Activated CD8-positive, alpha-beta memory T cell treated with anti-CD3 and anti-CD28 coated beads, Interleukin-2, amount 50 U/mL, for 24 hours (primary cell): ENCODE measurements around the gene TRAPPC2L.

Experiments used
- DNase-seq: peaks from one replicate; pipeline ENCODE4 v3.0.0-alpha.2; 2020; ENCODE audit errors: extremely low read depth

Gene TRAPPC2L

DNA sequence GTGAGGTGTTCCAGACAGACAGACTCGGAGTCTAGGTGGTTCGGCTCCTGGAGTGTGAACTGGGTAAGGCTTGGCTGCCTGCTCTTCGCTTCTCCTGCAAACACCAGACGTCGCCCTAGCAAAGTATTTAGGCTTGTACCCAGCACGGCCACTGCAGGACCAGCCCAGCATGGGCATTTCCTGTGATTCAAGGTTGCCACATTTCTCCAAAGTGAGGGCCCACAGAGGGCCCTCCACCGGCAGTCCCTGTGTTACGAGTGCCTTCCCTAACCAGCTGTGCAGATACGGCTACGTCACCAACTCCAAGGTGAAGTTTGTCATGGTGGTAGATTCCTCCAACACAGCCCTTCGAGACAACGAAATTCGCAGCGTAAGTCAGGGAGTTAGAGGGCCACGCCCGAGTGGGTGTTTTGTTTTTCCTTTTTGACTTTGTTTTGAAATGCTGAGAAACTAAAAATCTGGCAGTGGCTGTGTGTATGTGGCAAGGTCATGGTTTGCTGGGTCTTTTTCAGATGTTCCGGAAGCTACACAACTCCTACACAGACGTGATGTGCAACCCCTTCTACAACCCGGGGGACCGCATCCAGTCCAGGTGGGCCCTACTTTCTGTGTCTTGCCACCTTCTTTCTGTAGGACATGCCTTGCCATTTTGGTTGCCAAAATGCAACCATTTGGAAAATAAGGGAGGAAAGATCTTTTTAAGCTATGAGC is 2.6 kb downstream of the TRAPPC2L start:
- DNase-seq = no peak

DNA sequence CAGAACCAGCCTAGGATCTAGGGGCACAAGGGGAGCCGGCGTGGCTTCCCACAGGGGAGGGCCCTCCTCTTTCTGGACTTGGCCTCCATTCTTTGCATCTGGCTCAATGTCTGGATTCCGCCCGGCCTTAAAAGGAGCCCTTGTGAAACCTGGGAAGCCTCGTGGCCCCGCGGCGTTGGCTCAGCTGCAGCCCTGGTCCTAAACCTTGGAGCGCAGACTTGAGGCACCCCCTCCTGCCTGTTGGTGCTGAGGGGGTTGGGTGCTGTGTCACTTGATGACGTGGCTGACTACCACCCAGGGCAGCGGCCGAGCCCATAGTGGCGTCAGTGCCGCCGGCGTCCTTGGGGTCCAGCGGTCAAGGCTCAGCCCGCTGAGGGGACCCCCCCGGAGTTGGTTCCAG is 4.4 kb downstream of the TRAPPC2L start:
- no peak for DNase-seq

DNA sequence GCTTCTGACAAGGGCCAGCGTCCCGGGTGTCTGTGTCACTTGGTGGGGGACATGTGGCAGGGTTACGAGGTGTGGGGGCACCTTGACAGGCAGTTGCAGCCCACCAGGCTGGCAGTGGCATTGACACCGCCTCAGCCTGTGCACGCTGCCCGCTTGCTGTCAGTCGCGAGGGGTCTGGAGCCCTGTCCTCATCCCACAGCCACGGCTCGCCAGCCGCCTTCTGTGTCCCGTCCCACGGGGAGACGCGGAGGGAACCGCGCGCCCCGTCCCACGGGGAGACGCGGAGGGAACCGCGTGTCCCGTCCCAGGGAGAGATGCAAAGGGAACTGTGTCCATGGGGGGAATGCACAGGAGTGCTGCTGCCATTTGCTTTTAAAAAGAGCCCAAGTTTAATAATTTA is 6.0 kb downstream of the TRAPPC2L start:
- no peak for DNase-seq

DNA sequence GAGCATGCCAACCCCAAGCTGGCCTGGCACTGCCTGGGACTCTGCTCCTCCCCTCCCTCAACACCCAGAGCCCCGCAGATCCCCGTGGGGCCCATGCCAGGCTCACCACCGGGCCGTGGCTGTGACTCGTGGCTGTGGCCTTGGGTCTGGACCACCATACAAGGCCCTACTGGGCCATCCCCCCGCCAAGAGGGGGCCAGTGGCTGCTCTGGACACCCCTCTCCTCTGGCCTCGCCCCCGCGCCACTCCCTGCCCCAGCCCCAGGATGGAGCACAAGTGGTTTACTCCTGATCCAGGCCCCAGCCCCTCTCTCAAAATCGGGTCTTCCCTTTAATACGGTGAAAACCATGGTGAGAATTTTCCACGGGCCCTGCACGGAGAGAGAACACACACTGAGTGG is 6.5 kb downstream of the TRAPPC2L start:
- DNase-seq = no peak

DNA sequence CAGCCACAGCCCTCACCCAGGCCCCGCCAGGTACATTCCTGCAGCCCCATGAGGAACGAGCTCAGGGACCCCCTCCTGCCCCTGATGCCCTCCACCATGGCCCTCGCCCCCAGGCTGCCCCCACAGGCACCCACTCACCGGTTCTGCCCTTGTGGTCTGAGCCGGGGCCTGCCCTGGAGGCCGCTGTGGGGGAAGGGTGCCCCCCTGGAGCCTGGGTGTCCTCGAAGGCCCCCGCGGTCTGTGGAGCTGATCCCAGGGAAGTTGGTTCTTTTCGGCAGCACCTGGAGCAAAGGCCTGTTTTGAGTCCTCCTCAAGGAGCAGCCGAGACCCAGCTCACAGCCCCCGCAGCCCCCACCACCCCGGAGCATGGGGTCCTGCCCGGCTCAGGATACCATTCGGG is 7.2 kb downstream of the TRAPPC2L start:
- no peak for DNase-seq

DNA sequence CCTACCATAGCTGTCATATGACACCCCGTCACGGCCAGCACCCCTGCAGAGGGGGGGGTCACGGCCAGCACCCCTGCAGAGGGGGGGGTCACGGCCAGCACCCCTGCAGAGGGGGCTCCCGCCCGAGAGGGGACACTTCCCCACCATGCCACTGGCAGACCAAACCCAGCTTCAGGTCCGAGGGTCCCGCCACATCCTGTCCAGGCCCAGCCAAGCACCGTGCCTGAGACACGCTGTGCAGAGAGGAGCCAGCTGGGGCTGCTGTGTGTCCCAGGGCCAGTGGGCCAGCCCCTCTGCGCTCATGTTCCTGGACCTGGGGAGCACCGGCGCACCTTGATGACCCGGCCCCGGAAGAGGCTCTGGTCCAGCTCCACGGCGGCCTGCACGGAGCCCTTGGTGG is 7.6 kb downstream of the TRAPPC2L start:
- no peak for DNase-seq

DNA sequence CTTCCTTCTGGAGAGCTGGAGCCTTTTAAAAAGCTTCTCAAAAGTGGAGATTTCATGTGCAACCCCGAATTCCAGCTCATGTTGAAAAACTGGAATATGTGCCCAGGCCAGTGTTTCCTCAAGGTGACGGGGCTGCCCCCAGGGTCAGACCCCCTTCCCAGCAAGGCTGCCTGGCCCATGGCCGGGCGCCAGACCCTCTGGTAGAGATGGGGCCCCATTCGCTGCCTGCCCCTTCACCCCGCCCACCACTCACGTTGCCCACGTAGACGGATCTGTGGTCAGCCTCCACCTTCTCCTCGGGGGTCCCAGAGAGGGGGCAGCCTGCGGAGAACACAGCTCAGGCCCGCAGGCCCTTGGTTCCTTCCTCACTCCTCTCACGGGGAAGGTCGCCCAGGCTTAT is 8.4 kb downstream of the TRAPPC2L start:
- no peak for DNase-seq

DNA sequence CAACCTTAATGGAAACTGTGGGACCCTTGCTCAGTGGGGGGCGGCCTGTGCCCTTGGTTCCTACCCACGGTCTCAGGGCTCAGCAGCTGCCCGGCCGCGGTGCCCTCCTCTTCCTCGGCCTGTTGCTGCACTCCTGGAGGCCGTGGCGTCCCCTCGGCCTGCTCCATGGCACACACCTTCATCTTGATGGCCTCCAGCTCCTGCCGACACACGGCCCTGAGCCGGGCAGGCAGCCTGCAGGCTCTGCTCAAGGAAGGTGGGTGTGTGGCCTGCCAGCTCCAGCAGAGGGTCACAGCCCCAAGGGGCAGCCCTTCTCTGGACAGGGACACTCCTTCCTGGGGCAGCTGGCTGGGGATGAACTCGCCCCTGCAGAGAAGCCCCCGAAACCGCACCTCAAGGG is 8.8 kb downstream of the TRAPPC2L start:
- no peak for DNase-seq

DNA sequence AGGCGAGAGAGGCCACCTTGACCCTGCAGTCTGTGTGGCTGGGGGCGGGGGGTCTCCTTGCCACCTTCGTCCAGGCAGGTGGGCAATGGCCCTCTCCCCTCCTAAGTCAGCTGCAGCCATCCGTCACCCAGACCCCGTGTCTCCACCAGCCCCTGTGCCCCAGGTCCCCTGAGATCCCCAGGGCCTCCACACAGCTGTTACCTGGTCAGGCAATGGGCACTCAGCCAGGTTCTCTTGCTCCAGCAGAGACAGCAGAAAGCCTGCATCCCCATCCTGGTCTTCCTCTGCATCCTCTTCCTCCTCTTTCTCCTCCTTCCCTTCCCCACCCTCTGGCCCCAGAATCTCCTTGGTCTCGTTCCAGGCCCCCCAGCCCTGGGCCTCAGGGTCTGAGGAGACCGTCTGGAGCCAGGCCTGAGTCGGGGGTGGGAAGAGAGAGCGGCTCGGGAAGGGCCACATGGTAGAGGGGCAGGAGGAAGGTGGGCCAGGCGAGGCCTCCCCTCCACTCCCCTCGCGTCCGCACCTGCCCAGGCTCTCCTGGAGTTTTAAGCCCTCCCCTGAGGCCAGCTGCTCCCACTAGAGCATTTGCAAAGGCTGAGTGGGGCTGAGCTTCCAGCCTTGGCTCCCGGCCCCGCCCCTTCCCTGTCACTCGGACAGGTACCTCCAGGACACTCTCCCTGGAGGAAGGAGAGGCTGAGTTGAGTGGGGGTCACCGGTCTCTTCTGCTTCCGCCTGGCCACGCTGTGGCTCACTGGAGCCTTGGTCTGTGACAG is 9.4 kb downstream of the TRAPPC2L start, which contains the start of gene PABPN1L:
PABPN1L (minus strand) TSS at position 510 of the 770 bp plus-strand sequence; CDS start at position 456, 54 bp downstream.
- DNase-seq = no peak

DNA sequence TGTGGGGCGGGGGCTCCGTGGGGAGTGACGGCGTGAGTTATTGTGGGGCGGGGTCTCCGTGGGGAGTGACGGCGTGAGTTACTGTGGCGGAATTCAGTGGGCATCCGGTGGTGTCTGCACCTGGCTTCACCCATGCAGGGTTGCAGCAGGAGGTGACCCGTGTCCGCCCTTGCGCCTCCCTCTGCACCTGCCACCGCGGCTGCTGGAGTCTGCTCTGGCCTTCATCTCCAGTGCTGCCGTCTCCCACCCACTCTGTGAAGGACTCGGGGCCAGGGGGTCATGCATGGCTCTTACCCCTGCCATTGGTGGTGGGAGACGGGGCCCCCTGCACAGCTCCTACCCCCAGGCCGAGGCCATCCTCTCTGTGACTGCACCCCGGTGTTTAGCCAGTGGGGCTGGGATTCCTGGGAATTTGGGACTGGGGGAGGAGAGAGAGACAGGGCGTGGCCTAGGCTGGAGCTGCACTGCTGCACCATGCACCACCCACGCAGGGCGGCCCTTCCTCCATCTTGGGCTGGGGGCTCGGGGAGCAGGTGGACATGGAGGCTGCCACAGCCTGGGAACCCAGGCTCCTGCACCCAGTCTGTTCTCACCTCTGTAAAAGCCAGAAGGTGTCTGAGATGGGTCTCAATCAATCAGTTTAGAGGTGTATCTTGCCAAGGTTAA is 10.8 kb downstream of the TRAPPC2L start:
- no peak for DNase-seq

DNA sequence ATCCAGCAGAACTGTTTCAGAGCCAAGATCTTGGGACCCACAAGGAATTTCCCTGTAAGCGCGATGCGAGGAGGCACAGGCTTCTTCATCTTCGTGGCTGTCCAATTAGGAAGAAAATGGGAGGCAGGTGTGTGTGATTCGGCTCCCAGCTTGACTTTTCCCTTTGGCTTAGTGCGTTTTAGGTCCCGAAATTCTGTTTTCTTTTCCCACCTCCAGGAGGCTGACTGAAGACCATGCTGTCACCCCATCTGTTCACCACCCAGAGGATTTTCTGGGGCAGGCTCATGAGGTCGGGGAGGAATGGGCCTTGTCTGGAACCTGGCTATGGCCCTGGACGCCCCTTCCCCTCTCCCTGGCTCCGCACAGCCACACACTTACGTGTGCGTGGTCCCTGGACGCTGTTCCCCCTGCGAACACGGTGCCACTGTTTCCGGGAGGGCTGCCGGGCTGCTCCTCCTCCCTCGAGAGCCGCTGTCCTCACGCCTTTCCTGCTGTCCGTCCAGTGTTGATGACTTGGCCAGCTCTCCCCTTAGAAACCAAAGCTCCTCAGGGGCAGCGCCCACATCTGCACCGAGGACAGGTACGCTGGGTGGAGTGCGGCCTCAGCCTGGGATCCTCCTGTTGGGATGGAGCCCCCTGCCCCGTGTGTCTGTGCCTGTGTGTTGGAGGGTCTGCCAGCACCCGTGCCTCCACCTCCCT is 12.2 kb downstream of the TRAPPC2L start:
- DNase-seq = no peak

DNA sequence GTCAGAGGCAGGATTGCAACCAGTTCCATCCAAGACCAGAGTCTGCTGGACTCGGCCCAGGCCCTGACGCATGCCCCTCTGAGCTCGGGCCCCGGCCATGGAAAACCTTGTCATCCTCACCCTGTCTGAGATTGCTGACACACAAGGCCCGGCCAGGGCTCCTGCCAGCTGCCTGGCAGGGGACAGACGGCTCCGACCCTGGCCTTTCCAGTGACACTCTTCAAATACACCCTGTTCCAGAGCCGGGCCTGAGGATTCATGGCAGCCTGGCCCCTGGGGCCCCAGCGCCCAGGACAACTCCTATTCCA is 12.7 kb downstream of the TRAPPC2L start:
- no peak for DNase-seq

DNA sequence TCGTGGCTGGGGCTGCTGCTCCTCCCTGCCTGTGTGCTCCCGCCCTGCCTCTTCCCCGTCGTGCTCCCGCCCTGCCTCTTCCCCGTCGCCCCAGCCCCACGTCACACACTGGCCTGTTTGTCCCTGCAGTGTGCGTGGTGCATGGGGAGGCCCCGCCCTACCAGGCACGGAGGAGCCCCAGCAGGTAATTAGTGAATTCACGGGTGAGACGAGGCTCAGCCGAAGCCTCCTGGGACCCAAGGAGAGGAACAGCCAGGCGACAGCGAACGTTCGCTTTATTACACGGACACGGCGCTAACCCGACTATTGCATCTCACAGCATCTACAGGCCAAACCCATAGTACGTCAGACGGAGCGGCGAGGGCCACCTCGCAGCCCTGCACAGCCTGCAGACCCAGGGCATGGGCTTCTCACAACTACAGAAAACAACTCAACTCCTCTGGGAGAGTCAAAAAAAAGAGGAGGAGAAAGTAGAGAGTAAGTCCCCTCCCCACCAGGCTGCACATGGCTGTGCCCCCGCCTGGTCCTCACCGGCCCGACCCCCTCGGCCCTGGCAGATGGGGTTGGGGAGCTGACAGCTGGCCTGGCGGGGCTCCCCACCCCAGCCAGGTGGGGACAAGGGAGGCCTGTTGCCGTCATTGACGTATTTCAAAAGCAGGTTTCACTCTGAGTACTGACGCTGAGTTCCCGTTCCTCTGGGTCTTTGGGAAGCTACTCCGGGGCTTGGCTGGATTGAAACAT is 13.9 kb downstream of the TRAPPC2L start:
- no peak for DNase-seq

DNA sequence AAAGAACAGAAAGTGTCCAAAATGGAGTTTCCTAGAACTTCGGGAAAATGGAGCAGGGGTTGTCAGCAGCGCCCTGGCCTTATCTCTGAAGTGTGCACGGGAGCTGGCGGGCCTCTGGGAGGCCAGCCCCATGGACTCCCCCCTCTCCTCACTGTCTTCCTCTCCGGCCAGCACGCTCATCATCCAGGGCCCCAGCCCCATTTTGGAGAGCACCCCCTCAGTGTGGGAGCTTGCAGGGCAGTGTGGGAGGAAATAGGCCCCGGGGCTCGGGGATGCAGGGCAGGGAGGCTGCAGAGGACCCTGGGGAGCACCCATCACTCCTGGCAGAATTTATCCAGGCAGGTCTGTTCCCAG is 14.4 kb downstream of the TRAPPC2L start:
- DNase-seq = no peak

DNA sequence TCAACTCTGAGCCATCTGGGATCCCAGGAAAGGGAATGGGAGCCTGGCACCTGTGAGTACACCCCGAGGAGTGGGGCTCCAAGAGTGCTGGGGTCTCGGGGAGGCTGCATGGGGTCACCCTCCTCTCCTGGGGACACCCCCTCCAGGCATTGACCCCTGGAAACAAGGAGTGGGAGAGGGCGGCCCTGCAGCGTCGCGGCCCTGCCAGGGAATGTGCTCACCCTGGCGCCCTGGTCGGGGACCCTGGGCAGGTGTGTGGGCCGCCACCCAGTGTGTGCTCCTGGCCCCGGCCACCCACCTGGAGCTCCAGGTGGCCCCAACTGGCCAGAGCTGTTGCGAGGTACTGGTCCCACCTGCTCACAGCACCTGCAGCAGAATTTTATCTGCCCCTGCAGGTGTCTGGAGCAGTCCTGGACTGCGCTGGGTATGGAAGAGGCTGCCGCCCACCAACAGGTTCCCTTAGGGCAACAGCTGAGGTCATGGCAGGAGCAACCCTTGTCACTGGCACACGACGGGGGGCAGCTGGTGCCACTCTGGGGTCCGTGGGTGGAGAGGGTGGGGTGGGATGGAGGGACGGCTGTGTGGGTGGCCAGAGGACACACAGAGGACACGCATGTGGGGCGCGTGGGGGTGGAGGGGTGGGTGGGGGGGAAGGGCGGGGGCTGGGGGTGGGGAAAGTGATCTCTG is 14.9 kb downstream of the TRAPPC2L start:
- DNase-seq = no peak

DNA sequence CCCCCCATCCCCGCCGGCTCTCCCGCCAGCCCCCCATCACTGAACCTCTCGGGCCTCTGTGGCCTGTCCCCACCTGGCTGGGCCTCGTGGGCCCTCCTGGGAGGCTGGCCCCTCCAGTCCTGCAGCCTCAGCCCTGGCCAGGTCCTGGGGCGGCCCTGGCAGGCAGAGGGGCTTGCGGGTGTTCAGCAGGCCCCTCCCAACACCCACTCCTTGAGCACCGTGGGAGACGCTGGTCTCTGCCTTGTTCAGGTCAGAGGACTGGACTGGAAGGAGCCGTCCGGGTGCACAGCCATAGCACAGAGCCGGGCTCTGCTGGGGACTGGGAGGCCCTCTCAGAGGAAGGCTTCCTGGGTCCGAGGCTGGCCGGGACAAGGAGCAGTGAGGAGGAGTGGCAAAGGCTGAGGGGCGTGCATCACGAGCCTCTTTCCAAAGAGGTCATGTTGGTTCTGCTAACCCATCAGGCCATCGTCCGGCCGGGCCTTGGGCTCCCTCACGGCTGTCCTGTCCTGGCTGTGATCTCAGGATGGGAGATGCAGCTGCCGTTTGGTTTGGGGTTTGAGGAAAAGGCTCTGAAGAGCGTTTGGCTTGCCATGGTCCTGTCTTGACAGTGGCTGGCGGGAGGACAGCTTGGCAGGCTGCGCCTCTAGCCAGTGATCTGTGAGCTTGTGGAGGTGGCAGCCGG is 15.9 kb downstream of the TRAPPC2L start:
- DNase-seq = no peak

DNA sequence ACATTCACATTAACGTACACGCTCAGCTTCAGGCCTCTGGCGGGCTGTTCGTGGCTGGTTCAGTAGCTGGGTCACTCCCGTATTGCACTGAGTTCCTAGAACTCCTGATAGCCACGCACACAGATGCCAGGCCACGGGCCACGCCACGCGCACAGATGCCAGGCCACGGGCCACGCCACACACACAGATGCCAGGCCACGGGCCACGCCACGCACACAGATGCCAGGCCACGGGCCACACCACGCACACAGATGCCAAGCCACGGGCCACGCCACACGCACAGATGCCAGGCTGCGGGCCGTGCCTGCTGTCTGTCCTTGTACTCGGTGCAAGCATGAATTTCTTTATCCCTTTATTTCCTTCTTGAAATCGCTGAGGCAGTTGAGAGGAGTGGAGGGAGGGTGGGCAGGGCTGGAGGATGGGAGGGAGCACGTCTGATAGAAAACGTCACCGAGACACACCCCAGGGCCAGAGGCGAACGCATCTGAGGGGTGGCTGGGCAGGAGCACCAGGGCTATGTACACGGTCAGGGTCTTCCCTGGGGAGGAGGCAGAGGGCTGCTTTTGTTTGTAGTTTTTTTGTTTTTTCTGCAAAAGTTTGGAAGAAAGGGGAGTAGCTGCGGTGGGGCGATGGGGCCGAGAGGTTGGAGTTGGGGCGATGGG is 18.1 kb downstream of the TRAPPC2L start:
- no peak for DNase-seq

DNA sequence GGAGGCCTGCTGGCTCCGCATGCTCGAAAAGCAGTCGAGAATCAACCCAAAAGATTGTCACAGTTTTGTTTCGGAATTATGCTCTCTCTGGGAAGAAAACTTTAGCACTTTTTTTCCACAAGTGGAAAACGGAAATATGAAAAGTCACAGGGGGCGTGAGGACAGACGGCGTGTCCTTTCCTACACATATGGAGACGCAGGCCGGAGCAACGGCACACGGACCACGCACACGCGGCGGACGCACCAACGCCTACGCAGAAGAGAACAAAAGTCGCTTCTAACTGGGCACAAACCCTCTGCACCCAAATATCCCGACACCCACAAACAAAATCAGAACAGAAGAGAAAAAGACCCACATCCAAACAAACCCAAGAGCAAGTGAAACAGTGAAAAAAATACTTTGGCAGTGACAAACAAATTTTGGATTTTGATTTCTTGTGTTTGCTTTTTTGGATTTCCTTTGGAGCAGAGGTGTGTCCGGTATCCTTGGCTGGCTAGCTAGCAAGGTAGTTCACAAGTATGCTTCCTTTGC is 18.8 kb downstream of the TRAPPC2L start:
- DNase-seq = no peak

DNA sequence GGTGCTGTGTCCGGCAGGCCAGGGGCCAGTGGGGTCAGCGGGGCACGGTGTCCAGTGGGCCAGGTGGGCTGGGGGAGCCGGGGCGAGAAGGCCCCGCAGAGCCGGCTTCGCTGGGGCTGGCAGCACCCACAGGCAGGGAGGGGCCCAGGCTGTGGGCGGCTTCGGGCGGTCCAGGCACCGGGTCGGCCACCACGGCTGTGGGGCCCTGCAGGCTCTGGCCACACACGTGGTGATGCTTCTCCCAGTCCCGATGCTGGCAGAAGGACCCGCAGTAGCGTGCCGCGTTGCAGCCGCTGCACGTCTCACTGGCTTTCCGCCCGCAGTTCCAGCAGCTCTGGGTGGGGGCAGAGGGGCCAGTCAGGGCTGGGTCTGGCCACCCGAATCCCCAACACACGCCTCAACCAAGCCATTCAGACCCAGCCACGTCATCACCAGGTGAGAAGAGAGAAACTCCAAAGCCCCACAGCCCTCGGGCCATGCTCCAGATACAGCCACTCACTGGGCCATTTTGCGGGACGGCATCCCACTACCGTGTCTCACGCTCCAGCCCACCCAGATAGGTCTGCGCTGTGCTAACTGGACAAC is 20.1 kb downstream of the TRAPPC2L start:
- no peak for DNase-seq
